ENCODE data around the gene CDH8. TPM values are rescaled to one million over a fixed set of nuclear protein-coding genes. Genes with fewer than 3 reads are reported as not detected.

CDH8 gene
- total RNA-seq, 2 experiments from 2014 or later: not detected

GRCh38 chr16:62051942-62052341 is 15.7 kb upstream of the CDH8 start:
- DNase-seq (no peak), ATAC-seq (no peak)
- Mint-ChIP-seq H3K9me3 (ENCODE audit: insufficient read depth) (no peaks in the 10 kb centered on the region), H3K27me3 (ENCODE audit: low read depth) (no peaks in the 10 kb centered on the region), H3K4me3 (no peak overlapping the region), H3K4me1 (ENCODE audit: low read depth) (no peaks in the 10 kb centered on the region), H3K27ac (no peak overlapping the region), H3K36me3 (ENCODE audit: low read depth) (no peaks in the 10 kb centered on the region)
- POLR2A ChIA-PET: no interaction called here
- CTCF ChIA-PET: no interaction called here

- H3K4me1 Mint-ChIP-seq (ENCODE audit: low read depth): no peaks in the 10 kb centered on the region
- no peaks in the 10 kb centered on the region for H3K36me3 Mint-ChIP-seq (ENCODE audit: low read depth)
- ChIA-PET CTCF (no interaction called here), POLR2A (no interaction called here)
- no peak overlapping the region for H3K27ac Mint-ChIP-seq
- H3K27me3 Mint-ChIP-seq (ENCODE audit: low read depth): no peaks in the 10 kb centered on the region
- DNase-seq: no peak
- peaks cover 6% of the 10 kb centered on the region for H3K9me3 Mint-ChIP-seq (ENCODE audit: insufficient read depth)
- no peak overlapping the region for H3K4me3 Mint-ChIP-seq
- ATAC-seq: no peak
Measured at GRCh38 chr16:62050793-62051192, 14.6 kb upstream of the CDH8 start.

- Mint-ChIP-seq H3K27me3 (ENCODE audit: low read depth) (no peaks in the 10 kb centered on the region), H3K4me3 (no peak overlapping the region), H3K4me1 (ENCODE audit: low read depth) (no peaks in the 10 kb centered on the region), H3K9me3 (ENCODE audit: insufficient read depth) (peaks cover 6% of the 10 kb centered on the region), H3K27ac (no peak overlapping the region), H3K36me3 (ENCODE audit: low read depth) (no peaks in the 10 kb centered on the region)
- ATAC-seq: no peak
- ChIA-PET CTCF (no interaction called here), POLR2A (no interaction called here)
- no peak for DNase-seq
Measured at GRCh38 chr16:62046801-62047200, 10.6 kb upstream of the CDH8 start.

- ChIA-PET CTCF (no interaction called here), POLR2A (no interaction called here)
- DNase-seq (no peak), ATAC-seq (no peak)
- H3K4me3 Mint-ChIP-seq: no peak overlapping the region
- H3K27me3 Mint-ChIP-seq (ENCODE audit: low read depth): peaks cover 3% of the 10 kb centered on the region
- H3K9me3 Mint-ChIP-seq (ENCODE audit: insufficient read depth): peaks cover 4% of the 10 kb centered on the region
- no peaks in the 10 kb centered on the region for H3K36me3 Mint-ChIP-seq (ENCODE audit: low read depth)
- H3K4me1 Mint-ChIP-seq (ENCODE audit: low read depth): no peaks in the 10 kb centered on the region
- H3K27ac Mint-ChIP-seq: no peak overlapping the region
Measured at GRCh38 chr16:62041401-62041800, 5.2 kb upstream of the CDH8 start.

GRCh38 chr16:62038646-62039045 is 2.4 kb upstream of the CDH8 start:
- CTCF ChIA-PET: no interaction called here
- ATAC-seq (no peak), DNase-seq (no peak)
- Mint-ChIP-seq H3K27me3 (ENCODE audit: low read depth) (peaks cover 20% of the 10 kb centered on the region), H3K36me3 (ENCODE audit: low read depth) (no peaks in the 10 kb centered on the region), H3K4me3 (no peak overlapping the region), H3K4me1 (ENCODE audit: low read depth) (no peaks in the 10 kb centered on the region), H3K27ac (no peak overlapping the region), H3K9me3 (ENCODE audit: insufficient read depth) (peaks cover 3% of the 10 kb centered on the region)
- POLR2A ChIA-PET: no interaction called here

- Mint-ChIP-seq H3K36me3 (ENCODE audit: low read depth) (no peaks in the 10 kb centered on the region), H3K9me3 (ENCODE audit: insufficient read depth) (peaks cover 3% of the 10 kb centered on the region), H3K27ac (no peak overlapping the region), H3K4me1 (ENCODE audit: low read depth) (no peaks in the 10 kb centered on the region), H3K27me3 (ENCODE audit: low read depth) (peaks cover 20% of the 10 kb centered on the region), H3K4me3 (no peak overlapping the region)
- DNase-seq: no peak
- ChIA-PET CTCF (no interaction called here), POLR2A (no interaction called here)
- ATAC-seq: no peak
Measured at GRCh38 chr16:62038225-62038624, 2.0 kb upstream of the CDH8 start.

- H3K4me1 Mint-ChIP-seq (ENCODE audit: low read depth): no peaks in the 10 kb centered on the region
Measured at GRCh38 chr16:62036802-62037135, 531 bp upstream of the CDH8 start.

GRCh38 chr16:62035115-62036092 is 834 bp downstream of the CDH8 start:
- POLR2A ChIA-PET: no interaction called here
- no peak overlapping the region for H3K27ac Mint-ChIP-seq
- no peaks in the 10 kb centered on the region for H3K36me3 Mint-ChIP-seq (ENCODE audit: low read depth)
- CTCF ChIA-PET: no interaction called here
- H3K4me3 Mint-ChIP-seq: no peak overlapping the region
- no peaks in the 10 kb centered on the region for H3K4me1 Mint-ChIP-seq (ENCODE audit: low read depth)
- DNase-seq (no peak), ATAC-seq (no peak)
- no peaks in the 10 kb centered on the region for H3K9me3 Mint-ChIP-seq (ENCODE audit: insufficient read depth)
- H3K27me3 Mint-ChIP-seq (ENCODE audit: low read depth): peaks cover 20% of the 10 kb centered on the region

More at GRCh38 chr16:62036802-62037135, 531 bp upstream of the CDH8 start:
- Mint-ChIP-seq H3K27ac (no peak overlapping the region), H3K9me3 (ENCODE audit: insufficient read depth) (peaks cover 3% of the 10 kb centered on the region), H3K27me3 (ENCODE audit: low read depth) (peaks cover 20% of the 10 kb centered on the region), H3K4me3 (no peak overlapping the region), H3K36me3 (ENCODE audit: low read depth) (no peaks in the 10 kb centered on the region)
- CTCF ChIA-PET: no interaction called here
- DNase-seq (no peak), ATAC-seq (no peak)
- POLR2A ChIA-PET: no interaction called here

GRCh38 chr16:62034231-62035114 is 1.8 kb downstream of the CDH8 start:
- peaks cover 20% of the 10 kb centered on the region for H3K27me3 Mint-ChIP-seq (ENCODE audit: low read depth)

GRCh38 chr16:62033065-62033464 is 3.2 kb downstream of the CDH8 start:
- no peak for DNase-seq
- Mint-ChIP-seq H3K36me3 (ENCODE audit: low read depth) (no peaks in the 10 kb centered on the region), H3K9me3 (ENCODE audit: insufficient read depth) (no peaks in the 10 kb centered on the region), H3K4me3 (no peak overlapping the region), H3K4me1 (ENCODE audit: low read depth) (no peaks in the 10 kb centered on the region), H3K27ac (no peak overlapping the region), H3K27me3 (ENCODE audit: low read depth) (peaks cover 20% of the 10 kb centered on the region)
- ChIA-PET POLR2A (no interaction called here), CTCF (no interaction called here)
- ATAC-seq: no peak

More at GRCh38 chr16:62034231-62035114, 1.8 kb downstream of the CDH8 start:
- Mint-ChIP-seq H3K9me3 (ENCODE audit: insufficient read depth) (no peaks in the 10 kb centered on the region), H3K36me3 (ENCODE audit: low read depth) (no peaks in the 10 kb centered on the region), H3K4me3 (no peak overlapping the region), H3K4me1 (ENCODE audit: low read depth) (no peaks in the 10 kb centered on the region), H3K27ac (no peak overlapping the region)
- ChIA-PET POLR2A (no interaction called here), CTCF (no interaction called here)
- DNase-seq (no peak), ATAC-seq (no peak)

- no peak overlapping the region for H3K27ac Mint-ChIP-seq
- H3K36me3 Mint-ChIP-seq (ENCODE audit: low read depth): no peaks in the 10 kb centered on the region
- no peaks in the 10 kb centered on the region for H3K9me3 Mint-ChIP-seq (ENCODE audit: insufficient read depth)
- ChIA-PET CTCF (no interaction called here), POLR2A (no interaction called here)
- DNase-seq (no peak), ATAC-seq (no peak)
- H3K27me3 Mint-ChIP-seq (ENCODE audit: low read depth): peaks cover 10% of the 10 kb centered on the region
- no peak overlapping the region for H3K4me3 Mint-ChIP-seq
- H3K4me1 Mint-ChIP-seq (ENCODE audit: low read depth): no peaks in the 10 kb centered on the region
Measured at GRCh38 chr16:62029947-62030346, 6.3 kb downstream of the CDH8 start.

GRCh38 chr16:62022688-62023087 is 13.6 kb downstream of the CDH8 start:
- ChIA-PET CTCF (no interaction called here), POLR2A (no interaction called here)
- H3K4me1 Mint-ChIP-seq (ENCODE audit: low read depth): no peaks in the 10 kb centered on the region
- H3K9me3 Mint-ChIP-seq (ENCODE audit: insufficient read depth): peaks cover 15% of the 10 kb centered on the region
- ATAC-seq: no peak
- H3K36me3 Mint-ChIP-seq (ENCODE audit: low read depth): no peaks in the 10 kb centered on the region
- no peaks in the 10 kb centered on the region for H3K27me3 Mint-ChIP-seq (ENCODE audit: low read depth)
- H3K4me3 Mint-ChIP-seq: no peak overlapping the region
- no peak for DNase-seq
- no peak overlapping the region for H3K27ac Mint-ChIP-seq

All from activated CD8-positive, alpha-beta T cell treated with anti-CD3 and anti-CD28 coated beads, Interleukin-2, amount 10 ng/mL, durations not matched to agents 7 days and 5 days (primary cell).